PC-3 (cell line): ENCODE results near the gene MBLAC1. TPM values are rescaled to one million over a fixed set of nuclear protein-coding genes. Genes with fewer than 3 reads are reported as not detected.

Experiments used
- ATAC-seq: fragments of 200-7000 bp; cut with Tn5 transposase; 2 replicates; pipeline ENCODE4 v1.9.1; 2020; ENCODE audit warnings: mild to moderate bottlenecking, moderate library complexity
- BruUV-seq: library from RNA; stranded (reverse); fragments of 400-500 nt; replicated peaks from 2 replicates; lab custom pipeline; 2021; lab: Mats Ljungman, UMichigan
- CTCF ChIA-PET: fragments of 300-600 bp; sonication (Branson Sonifier 250); formaldehyde crosslinking; loops from one replicate; lab custom pipeline; 2022; ENCODE audit warnings: antibody characterized with exemption; lab: Charles Lee
- POLR2A ChIA-PET: fragments of 300-600 bp; sonication (Branson Sonifier 250); formaldehyde crosslinking; loops from one replicate; lab custom pipeline; 2022; ENCODE audit warnings: antibody characterized with exemption; ENCODE audit not compliant: unreplicated experiment; lab: Charles Lee
- DNase-seq: peaks from one replicate; pipeline ENCODE4 v3.0.0-alpha.2; 2015
- H2AFZ ChIP-seq: fragments of 300-600 bp; sonication (generic); 2 replicates; pipeline ENCODE4 v1.6.0; 2016; ENCODE audit warnings: antibody characterized with exemption, low read length
- H3F3A ChIP-seq: fragments of 300-600 bp; sonication (generic); one replicate; pipeline ENCODE4 v1.6.0; 2017; ENCODE audit warnings: antibody characterized with exemption, low read length, control low read depth, mild to moderate bottlenecking; ENCODE audit not compliant: unreplicated experiment
- H3K27ac ChIP-seq: fragments of 300-600 bp; sonication (generic); 2 replicates; pipeline ENCODE4 v1.5.1; 2016; ENCODE audit warnings: mild to moderate bottlenecking, low read length
- H3K27me3 ChIP-seq: fragments of 300-600 bp; sonication (generic); 2 replicates; pipeline ENCODE4 v1.6.1; 2016; ENCODE audit warnings: low read length, mixed read lengths
- H3K36me3 ChIP-seq: fragments of 300-600 bp; sonication (generic); 2 replicates; pipeline ENCODE4 v1.6.1; 2016; ENCODE audit warnings: low read depth, mixed run types, low read length, mixed read lengths
- H3K4me1 ChIP-seq: fragments of 300-600 bp; sonication (generic); 2 replicates; pipeline ENCODE4 v1.5.1; 2016; ENCODE audit warnings: low read length; ENCODE audit not compliant: insufficient read depth
- H3K4me2 ChIP-seq: fragments of 300-600 bp; sonication (generic); 2 replicates; pipeline ENCODE4 v1.6.0; 2016; ENCODE audit warnings: low read length
- H3K4me3 ChIP-seq: fragments of 300-600 bp; sonication (generic); 2 replicates; pipeline ENCODE4 v1.5.1; 2016; ENCODE audit warnings: mild to moderate bottlenecking, low read length, mixed read lengths
- H3K79me2 ChIP-seq: fragments of 300-600 bp; sonication (generic); 2 replicates; pipeline ENCODE4 v1.6.1; 2017; ENCODE audit warnings: low read length, mixed read lengths
- H3K9ac ChIP-seq: fragments of 300-600 bp; sonication (generic); 2 replicates; pipeline ENCODE4 v1.6.0; 2016; ENCODE audit warnings: mild to moderate bottlenecking, low read length
- H3K9me2 ChIP-seq: fragments of 300-600 bp; sonication (generic); replicated peaks from 2 replicates; pipeline ENCODE4 v1.6.1; 2016; ENCODE audit warnings: mixed run types, low read length, mixed read lengths
- H3K9me3 ChIP-seq: fragments of 300-600 bp; sonication (generic); 2 replicates; pipeline ENCODE4 v1.6.1; 2016; ENCODE audit warnings: low read length, mixed read lengths
- H4K20me1 ChIP-seq: fragments of 300-600 bp; sonication (generic); 2 replicates; pipeline ENCODE4 v1.6.1; 2016; ENCODE audit warnings: low read length, mixed read lengths
- CTCF ChIP-seq: fragments of 300-600 bp; sonication (generic); conservative IDR thresholded peaks from 2 replicates; pipeline ENCODE4 v1.5.1; 2017; ENCODE audit warnings: antibody characterized with exemption, low read depth, mild to moderate bottlenecking, low read length
- EZH2 ChIP-seq: fragments of 300-600 bp; sonication (generic); IDR thresholded peaks from one replicate; pipeline ENCODE4 v1.6.1; 2017; ENCODE audit warnings: antibody characterized with exemption, mild to moderate bottlenecking, low read length; ENCODE audit not compliant: unreplicated experiment
- EZH2phosphoT487 ChIP-seq: fragments of 300-600 bp; sonication (generic); IDR thresholded peaks from 2 replicates; pipeline ENCODE4 v1.6.1; 2018; ENCODE audit warnings: mild to moderate bottlenecking, antibody characterized with exemption, low read length, borderline replicate concordance
- intact Hi-C: fragments of 100-400 bp; cut with micrococcal nuclease; formaldehyde crosslinking; loops from 2 replicates; pipeline ENCODE4 v1.9.0; 2023
- total RNA-seq: library from RNA; depleted of rRNA; stranded (reverse); fragments of >200 nt; gene quantifications from 2 replicates; pipeline ENCODE4 v1.2.3, GENCODE V29; 2014

Gene MBLAC1
- total RNA-seq, 1 experiment from 2014 or later: 2.7 TPM

GRCh38 chr7:100100420-100101015 is 26.2 kb upstream of the MBLAC1 start:
- H3K4me1 ChIP-seq: peaks cover 19% of the 10 kb centered on the region
- peak overlapping the region; percentile 61 for H2AFZ ChIP-seq
- POLR2A ChIA-PET: interaction anchor here (0.6 to 1.9 kb wide), 3 partner anchors 18 to 927 kb away, joined by 3 to 9 read pairs (median 3); no protein-coding TSS in a partner anchor
- intact Hi-C loops: loop anchor here (1.0 to 2.0 kb wide), 3 partner anchors 11 to 26 kb away; partner anchors contain the start of genes CNPY4, MBLAC1 and TAF6
- no peaks in the 10 kb centered on the region for H3F3A ChIP-seq
- peaks cover 42% of the 10 kb centered on the region for H3K36me3 ChIP-seq
- CTCF ChIA-PET: interaction anchor here (0.6 kb wide), 1 partner anchor 18 kb away, joined by 6 read pairs; no protein-coding TSS in a partner anchor
- peaks cover 27% of the 10 kb centered on the region for H4K20me1 ChIP-seq
- H3K9ac ChIP-seq: peak overlapping the region; percentile 100
- H3K4me2 ChIP-seq: peak overlapping the region; percentile 95
- no peaks in the 10 kb centered on the region for H3K27me3 ChIP-seq
- H3K4me3 ChIP-seq: peak overlapping the region; percentile 80
- peak overlapping the region; percentile 93 for H3K27ac ChIP-seq
- BruUV-seq: no TSS peak
- H3K9me3 ChIP-seq: no peaks in the 10 kb centered on the region
- TF ChIP-seq EZH2: no peak
- no peak for TF ChIP-seq CTCF
- TF ChIP-seq EZH2phosphoT487: no peak
- peak; percentile 92 for DNase-seq
- no peaks in the 10 kb centered on the region for H3K9me2 ChIP-seq
- H3K79me2 ChIP-seq: peaks cover 48% of the 10 kb centered on the region
- ATAC-seq: peak; percentile 79

- ATAC-seq (peak; percentile 85), DNase-seq (peak; percentile 98)
- H2AFZ ChIP-seq: peak within 1 kb of the TSS; percentile 81
- intact Hi-C loops: loop anchor here (1.0 to 2.0 kb wide), 2 partner anchors 18 to 25 kb away; partner anchors contain the start of genes CNPY4, MBLAC1 and TAF6
- CTCF ChIA-PET: interaction anchor here (0.6 to 0.9 kb wide), 2 partner anchors 22 to 26 kb away, joined by 4 to 5 read pairs; partner anchors contain the start of gene MBLAC1
- no peaks in the 10 kb centered on the region for H3F3A ChIP-seq
- H3K79me2 ChIP-seq: peaks cover 48% of the 10 kb centered on the region
- H3K27ac ChIP-seq: peak within 1 kb of the TSS; percentile 93
- POLR2A ChIA-PET: interaction anchor here (0.6 to 1.9 kb wide), 3 partner anchors 19 to 927 kb away, joined by 3 to 9 read pairs (median 5); partner anchors contain the start of gene MBLAC1
- no peaks in the 10 kb centered on the region for H3K9me3 ChIP-seq
- H3K4me1 ChIP-seq: peaks cover 19% of the 10 kb centered on the region
- H3K4me2 ChIP-seq: peak within 1 kb of the TSS; percentile 95
- no TSS peak for BruUV-seq
- H3K36me3 ChIP-seq: peaks cover 35% of the 10 kb centered on the region
- H3K27me3 ChIP-seq: no peaks in the 10 kb centered on the region
- peak within 1 kb of the TSS; percentile 80 for H3K4me3 ChIP-seq
- H3K9ac ChIP-seq: peak within 1 kb of the TSS; percentile 100
- no peak for TF ChIP-seq EZH2
- TF ChIP-seq CTCF: no peak
- no peak for TF ChIP-seq EZH2phosphoT487
- peaks cover 27% of the 10 kb centered on the region for H4K20me1 ChIP-seq
- H3K9me2 ChIP-seq: no peaks in the 10 kb centered on the region
Observed at GRCh38 chr7:100101016-100101862, 25.5 kb upstream of the MBLAC1 start, which contains the start of the genes AP4M1 and MCM7. TSS of gene AP4M1 (plus strand) at chr7:100101643. CDS start at chr7:100101715, 72 bp downstream. TSS of gene MCM7 (minus strand) at chr7:100101397. CDS start at chr7:100101294, 103 bp downstream.
